Psoas muscle (tissue), 8 donors: ENCODE measurements around the gene OSBPL7. TPM values are rescaled to one million over a fixed set of nuclear protein-coding genes. Genes with fewer than 3 reads are reported as not detected.

Experiments
- ATAC-seq, 4 donors: fragments of 200-7000 bp; cut with Tn5 transposase; one replicate each; pipeline ENCODE4 v1.9.1; 2020; ENCODE audit warnings: moderate library complexity in 3 of 4, mild to moderate bottlenecking in 2 of 4
- DNase-seq, 2 donors: peaks; one replicate each; pipeline ENCODE4 v3.0.0-alpha.2; 2020
- H3K27ac ChIP-seq: fragments of 200-600 bp; one replicate; pipeline ENCODE4 v1.8.0; 2022
- H3K27me3 ChIP-seq, 3 donors: fragments of 200-600 bp in 1 of 3; one replicate each; pipeline versions ENCODE4 v1.6.1 to v1.8.0; 2013 to 2022; ENCODE audit warnings: low read length in 2 of 3, mild to moderate bottlenecking in 2 of 3, moderate library complexity in 1 of 3; ENCODE audit not compliant: insufficient read depth in 3 of 3
- H3K36me3 ChIP-seq, 2 donors: fragments of 200-600 bp in 1 of 2; one replicate each; pipeline versions ENCODE4 v1.6.1 to v1.8.0; 2013 to 2022; ENCODE audit warnings: low read depth in 1 of 2, mild to moderate bottlenecking in 1 of 2, moderate library complexity in 1 of 2; ENCODE audit not compliant: insufficient read depth in 1 of 2
- H3K4me1 ChIP-seq: fragments of 200-600 bp; one replicate; pipeline ENCODE4 v1.8.0; 2022
- H3K4me3 ChIP-seq: fragments of 200-600 bp; one replicate; pipeline ENCODE4 v1.8.0; 2022; ENCODE audit warnings: mild to moderate bottlenecking
- H3K9me3 ChIP-seq: fragments of 200-600 bp; one replicate; pipeline ENCODE4 v1.8.0; 2022
- WGBS, 3 donors: extraction: QIAGEN DNeasy Blood & Tissue Kit; methylation state at CpG; one replicate each; pipeline versions ENCODE4 v1.1.6 to v1.1.7; 2013; 5-methylcytosine and 5-hydroxymethylcytosine counted together
- intact Hi-C, 2 donors: fragments of 100-400 bp; cut with DNase I; formaldehyde crosslinking; loops; one replicate each; pipeline versions ENCODE4 v1.11.0 to v1.14.2; 2022
- polyA plus RNA-seq, 3 donors: library from polyadenylated mRNA; stranded (reverse); fragments of 200-250 nt; gene quantifications; one replicate each; pipeline ENCODE4 v1.2.3, GENCODE V29; 2013
- total RNA-seq, 4 donors: library from RNA; stranded (reverse); fragmentation: NEBNext Ultra II Directional in 2 of 4; extraction: Animal tissue kit (Norgen Biotek cat#: 25700) in 2 of 4; gene quantifications; one replicate each; pipeline versions ENCODE4 v1.2.1 to v1.2.4, GENCODE V29; 2021 to 2023
- TF ChIP-seq, protein P1 (sequence below): fragments of 200-600 bp; IDR thresholded peaks from one replicate; pipeline ENCODE4 v1.8.0; 2022; ENCODE audit warnings: antibody characterized with exemption
- donor health status: healthy with polysubstance abuse.
- donor health status: DM: no; HTN: no; CAD: no; lungs with moderate emphysema.
- donor health status: Bipolar disorder and iron deficiency.
- donor health status: healthy.
- donor health status: DM: yes; HTN: yes; CAD: no.
- donor health status: DM: no; HTN: no; CAD: no.
- donor health status: DM: no; HTN: no; CAD: no.
- donor health status: DM: yes; HTN: yes; CAD: no.

OSBPL7 gene
- total and polyA plus RNA-seq, 7 donors, result 0.95 to 23.4 (median 2.6) TPM

DNA sequence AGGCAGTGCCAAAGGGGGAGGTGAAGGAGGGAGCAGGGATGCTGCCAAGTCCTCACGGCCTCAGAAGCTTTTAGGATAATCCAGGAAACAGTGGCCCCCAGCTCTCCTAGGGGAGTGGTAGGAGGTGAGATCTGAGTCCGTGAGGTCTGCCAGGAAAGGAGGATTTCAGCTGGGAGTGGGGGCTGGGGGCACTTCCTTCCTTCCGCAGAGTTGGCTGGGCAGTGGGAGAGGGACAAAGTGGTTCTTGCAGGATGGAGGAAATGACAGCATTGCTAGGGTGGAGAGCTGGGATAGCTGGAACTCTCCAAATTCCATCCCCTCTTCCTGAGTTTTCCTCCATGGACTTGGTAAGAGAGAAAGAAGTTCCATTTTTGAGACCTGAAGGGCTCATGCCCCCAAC lies 34.1 kb upstream of the OSBPL7 start:
- peaks cover 6% of the 10 kb centered on the region for H3K4me1 ChIP-seq
- intact Hi-C loops, result no loop called here
- TF ChIP-seq, protein P1, sequence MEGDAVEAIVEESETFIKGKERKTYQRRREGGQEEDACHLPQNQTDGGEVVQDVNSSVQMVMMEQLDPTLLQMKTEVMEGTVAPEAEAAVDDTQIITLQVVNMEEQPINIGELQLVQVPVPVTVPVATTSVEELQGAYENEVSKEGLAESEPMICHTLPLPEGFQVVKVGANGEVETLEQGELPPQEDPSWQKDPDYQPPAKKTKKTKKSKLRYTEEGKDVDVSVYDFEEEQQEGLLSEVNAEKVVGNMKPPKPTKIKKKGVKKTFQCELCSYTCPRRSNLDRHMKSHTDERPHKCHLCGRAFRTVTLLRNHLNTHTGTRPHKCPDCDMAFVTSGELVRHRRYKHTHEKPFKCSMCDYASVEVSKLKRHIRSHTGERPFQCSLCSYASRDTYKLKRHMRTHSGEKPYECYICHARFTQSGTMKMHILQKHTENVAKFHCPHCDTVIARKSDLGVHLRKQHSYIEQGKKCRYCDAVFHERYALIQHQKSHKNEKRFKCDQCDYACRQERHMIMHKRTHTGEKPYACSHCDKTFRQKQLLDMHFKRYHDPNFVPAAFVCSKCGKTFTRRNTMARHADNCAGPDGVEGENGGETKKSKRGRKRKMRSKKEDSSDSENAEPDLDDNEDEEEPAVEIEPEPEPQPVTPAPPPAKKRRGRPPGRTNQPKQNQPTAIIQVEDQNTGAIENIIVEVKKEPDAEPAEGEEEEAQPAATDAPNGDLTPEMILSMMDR, result no peak
- H3K27me3 ChIP-seq, result peaks cover 0 to 77% (median 34%) of the 10 kb centered on the region in 3 donors
- ATAC-seq (no peak), DNase-seq (no peak)
- no peak overlapping the region for H3K27ac ChIP-seq
- no peaks in the 10 kb centered on the region for H3K36me3 ChIP-seq
- no peaks in the 10 kb centered on the region for H3K9me3 ChIP-seq
- H3K4me3 ChIP-seq, result no peak overlapping the region
- 4 to 26% (median 23%) methylated on average over 3 of the region's 3 CpGs for WGBS, 3 donors

DNA sequence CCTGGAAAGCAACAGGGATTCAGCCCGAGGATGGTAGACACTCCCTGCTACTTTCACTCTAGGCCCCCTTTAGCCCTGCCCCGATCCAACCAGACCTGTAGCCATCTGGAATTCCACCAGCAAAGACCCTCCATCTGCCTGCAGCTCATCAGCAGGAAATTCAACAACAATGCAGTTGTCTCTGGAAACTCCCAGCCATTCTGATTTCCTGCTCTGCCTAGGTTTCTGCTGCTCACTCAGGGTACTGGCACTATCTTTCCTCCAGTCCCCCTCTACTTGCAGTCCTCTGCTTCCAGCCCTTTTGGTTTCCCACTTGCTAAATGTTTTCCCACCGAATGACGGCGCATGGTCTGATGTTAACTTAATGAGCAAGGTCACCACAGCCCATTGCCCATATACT lies 32.0 kb upstream of the OSBPL7 start:
- no peak for DNase-seq
- H3K4me1 ChIP-seq, result peaks cover 10% of the 10 kb centered on the region
- no peak for ATAC-seq
- TF ChIP-seq, protein P1, result no peak
- no peaks in the 10 kb centered on the region for H3K9me3 ChIP-seq
- H3K36me3 ChIP-seq, result no peaks in the 10 kb centered on the region
- H3K27me3 ChIP-seq, result peaks cover 0 to 83% (median 39%) of the 10 kb centered on the region in 3 donors
- no peak overlapping the region for H3K27ac ChIP-seq
- WGBS, 3 donors, result 18 to 32% (median 31%) methylated on average over 5 of the region's 5 CpGs
- intact Hi-C loops, result no loop called here
- no peak overlapping the region for H3K4me3 ChIP-seq

DNA sequence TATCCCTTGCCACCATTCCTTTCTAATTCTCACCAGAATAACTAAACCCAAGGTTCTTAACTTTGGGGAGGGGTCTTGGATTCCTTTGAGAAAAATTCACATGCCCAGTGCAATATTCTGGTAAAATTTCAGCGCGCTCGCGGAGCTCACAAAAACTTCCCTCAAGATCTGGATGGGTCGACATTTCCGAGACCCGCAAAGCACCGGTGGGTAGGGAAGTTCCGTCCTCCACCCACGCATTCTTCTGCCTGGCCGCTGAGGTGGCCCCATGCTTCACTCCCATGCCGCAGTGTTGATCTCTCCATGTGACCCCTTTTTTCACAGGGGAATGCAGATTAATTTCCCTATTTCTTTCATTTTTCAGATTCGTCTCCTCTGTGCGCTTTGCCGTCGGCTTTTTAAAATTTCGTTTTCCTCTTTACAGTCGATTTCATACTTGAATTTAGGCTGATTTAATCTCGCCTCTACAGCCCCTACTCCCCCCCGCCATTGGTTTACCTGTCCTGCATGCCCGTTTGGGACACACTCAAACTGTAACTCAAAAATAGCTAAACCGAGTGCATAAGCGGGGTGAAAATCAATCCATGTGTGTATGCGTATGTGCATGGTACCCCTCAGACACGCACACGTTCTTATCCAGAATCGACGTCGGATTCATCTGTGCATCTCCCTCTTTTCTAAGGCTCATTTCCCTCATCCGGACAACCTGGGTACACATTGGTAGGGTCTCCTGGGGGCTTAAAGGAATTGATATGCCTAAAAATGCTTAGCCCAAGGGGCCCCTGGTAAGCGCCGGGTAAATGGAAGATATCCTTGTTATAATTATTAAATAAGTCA lies 30.7 kb upstream of the OSBPL7 start:
- H3K27me3 ChIP-seq, result peaks cover 0 to 96% (median 51%) of the 10 kb centered on the region in 3 donors
- DNase-seq, result no peak
- WGBS, 3 donors, result 27 to 34% (median 29%) methylated on average over 32 of the region's 32 CpGs
- H3K9me3 ChIP-seq, result no peaks in the 10 kb centered on the region
- TF ChIP-seq, protein P1, result no peak
- H3K4me1 ChIP-seq, result peaks cover 12% of the 10 kb centered on the region
- H3K27ac ChIP-seq, result no peak overlapping the region
- ATAC-seq, result no peak
- no peak overlapping the region for H3K4me3 ChIP-seq
- intact Hi-C loops, result no loop called here
- no peaks in the 10 kb centered on the region for H3K36me3 ChIP-seq

DNA sequence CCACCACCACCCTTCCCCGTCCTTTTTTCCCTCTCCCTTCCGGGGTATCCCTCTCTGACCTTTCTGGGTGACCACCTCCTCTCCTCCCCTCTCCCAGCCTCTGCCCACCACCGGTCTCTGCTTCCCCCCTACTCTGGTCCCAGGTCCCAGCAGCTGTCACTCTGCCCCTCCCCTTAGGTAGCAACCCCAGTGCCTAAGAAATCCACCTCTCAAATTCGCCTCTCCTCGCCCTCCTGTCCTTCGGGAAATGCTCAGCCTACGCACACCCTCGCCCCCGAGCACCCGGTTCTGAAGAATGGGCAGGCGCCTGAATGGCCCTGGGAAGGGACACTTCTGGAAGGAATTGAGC lies 30.1 kb upstream of the OSBPL7 start:
- Histone ChIP-seq H3K4me1 (peaks cover 16% of the 10 kb centered on the region), H3K36me3 (no peaks in the 10 kb centered on the region), H3K27me3 (peaks cover 0 to 97% (median 52%) of the 10 kb centered on the region in 3 donors), H3K27ac (no peak overlapping the region), H3K4me3 (no peak overlapping the region), H3K9me3 (no peaks in the 10 kb centered on the region)
- intact Hi-C loops, result no loop called here
- 31 to 41% (median 31%) methylated on average over 10 to 11 of the region's 11 CpGs for WGBS, 3 donors
- ATAC-seq (no peak), DNase-seq (no peak)
- TF ChIP-seq, protein P1, result no peak
